GM12891 (cell line): ENCODE results near the gene KDM4E. TPM values are rescaled to one million over a fixed set of nuclear protein-coding genes. Genes with fewer than 3 reads are reported as not detected.

Source experiments
- DNase-seq: peaks from one replicate; pipeline ENCODE4 v3.0.0; 2011; ENCODE audit warnings: low spot score; ENCODE audit not compliant: insufficient read length
- FAIRE-seq: peaks from 2 replicates; lab custom pipeline; 2011; peaks lifted over from hg19 to GRCh38; lab: Jason Lieb, UNC
- PAX5 ChIP-seq: IDR thresholded peaks from 2 replicates; pipeline ENCODE4 v1.6.1; 2011; ENCODE audit warnings: low read length, moderate library complexity, mild to moderate bottlenecking; ENCODE audit not compliant: insufficient read depth, severe bottlenecking
- POLR2A ChIP-seq: IDR thresholded peaks from 2 replicates; pipeline ENCODE4 v1.6.1; 2011; ENCODE audit warnings: low read depth, low read length, control low read depth
- POLR2AphosphoS5 ChIP-seq: IDR thresholded peaks from 2 replicates; pipeline ENCODE4 v1.6.1; 2011; ENCODE audit warnings: low read depth, low read length, control low read depth
- POU2F2 ChIP-seq: IDR thresholded peaks from 2 replicates; pipeline ENCODE4 v1.6.1; 2011; ENCODE audit warnings: low read depth, mild to moderate bottlenecking, control low read depth, low read length, moderate library complexity
- SPI1 ChIP-seq: IDR thresholded peaks from 2 replicates; pipeline ENCODE4 v1.6.1; 2011; ENCODE audit warnings: low read depth, low read length, control low read depth
- TAF1 ChIP-seq: IDR thresholded peaks from 2 replicates; pipeline ENCODE4 v1.6.1; 2011; ENCODE audit warnings: low read depth, low read length, control low read depth
- polyA plus RNA-seq: library from polyadenylated mRNA; unstranded; fragments of >200 nt; gene quantifications from one replicate; pipeline ENCODE4 v1.2.1, GENCODE V29; 2012; ENCODE audit warnings: low read depth, missing spikeins, inconsistent platforms; ENCODE audit not compliant: missing spikeins

KDM4E gene
- not detected for polyA plus RNA-seq

GRCh38 chr11:95024958-95025357 is at the start of gene KDM4E:
TSS of gene KDM4E (plus strand) at chr11:95025258. CDS start at chr11:95025558, 300 bp downstream.
- FAIRE-seq = no peak
- TF ChIP-seq POLR2AphosphoS5 (no peak), POLR2A (no peak), POU2F2 (no peak), PAX5 (no peak)
- no peak for DNase-seq

- FAIRE-seq (no peak), DNase-seq (no peak)
- TF ChIP-seq POLR2AphosphoS5 = no peak
- TF ChIP-seq POU2F2 = no peak
- no peak for TF ChIP-seq PAX5
- TF ChIP-seq SPI1 = no peak
- TF ChIP-seq TAF1 = no peak
- TF ChIP-seq POLR2A = no peak
These were observed 49.5 kb upstream of the KDM4E start for GRCh38 chr11:94975599-94975998.

- FAIRE-seq (no peak), DNase-seq (no peak)
- TF ChIP-seq POLR2AphosphoS5 = no peak
- no peak for TF ChIP-seq TAF1
- no peak for TF ChIP-seq SPI1
These were observed 37.7 kb upstream of the KDM4E start for GRCh38 chr11:94987378-94987777.

GRCh38 chr11:94988748-94989147 is 36.3 kb upstream of the KDM4E start:
- FAIRE-seq (no peak), DNase-seq (no peak)
- no peak for TF ChIP-seq TAF1
- TF ChIP-seq POLR2AphosphoS5 = no peak
- no peak for TF ChIP-seq PAX5
- TF ChIP-seq POU2F2 = no peak
- TF ChIP-seq SPI1 = no peak
- no peak for TF ChIP-seq POLR2A

- no peak for DNase-seq
- FAIRE-seq = no peak
- TF ChIP-seq POLR2AphosphoS5 (no peak), TAF1 (no peak), SPI1 (no peak), PAX5 (no peak), POLR2A (no peak), POU2F2 (no peak)
These were observed 31.6 kb upstream of the KDM4E start for GRCh38 chr11:94993400-94993943.

- DNase-seq = no peak
- no peak for FAIRE-seq
- TF ChIP-seq POLR2AphosphoS5 (no peak), PAX5 (no peak), POLR2A (no peak), POU2F2 (no peak), TAF1 (no peak), SPI1 (no peak)
These were observed 27.6 kb upstream of the KDM4E start for GRCh38 chr11:94997437-94997836.

- FAIRE-seq = no peak
- no peak for DNase-seq
- TF ChIP-seq SPI1 = no peak
- TF ChIP-seq POLR2A = no peak
- TF ChIP-seq POLR2AphosphoS5 = no peak
- no peak for TF ChIP-seq PAX5
These were observed 26.8 kb upstream of the KDM4E start for GRCh38 chr11:94998285-94998684.

GRCh38 chr11:95003716-95004115 is 21.3 kb upstream of the KDM4E start:
- DNase-seq (no peak), FAIRE-seq (no peak)
- no peak for TF ChIP-seq POU2F2
- no peak for TF ChIP-seq TAF1
- TF ChIP-seq POLR2AphosphoS5 = no peak
- TF ChIP-seq POLR2A = no peak
- TF ChIP-seq SPI1 = no peak
- no peak for TF ChIP-seq PAX5

- FAIRE-seq = no peak
- DNase-seq = no peak
- TF ChIP-seq POU2F2 (no peak), PAX5 (no peak), TAF1 (no peak), SPI1 (no peak), POLR2A (no peak), POLR2AphosphoS5 (no peak)
These were observed 19.4 kb upstream of the KDM4E start for GRCh38 chr11:95005642-95006041.

GRCh38 chr11:95011376-95011775 is 13.7 kb upstream of the KDM4E start:
- TF ChIP-seq SPI1 (no peak), TAF1 (no peak), POLR2AphosphoS5 (no peak), PAX5 (no peak), POU2F2 (no peak), POLR2A (no peak)
- no peak for DNase-seq
- no peak for FAIRE-seq
